ENCODE data around the gene CADPS. TPM values are rescaled to one million over a fixed set of nuclear protein-coding genes. Genes with fewer than 3 reads are reported as not detected.

The CADPS gene
- total and polyA plus RNA-seq, 9 of the 15 experiments (the other 6 are each of a cell fraction or from before 2014, with no cell fraction given) = not detected

DNA sequence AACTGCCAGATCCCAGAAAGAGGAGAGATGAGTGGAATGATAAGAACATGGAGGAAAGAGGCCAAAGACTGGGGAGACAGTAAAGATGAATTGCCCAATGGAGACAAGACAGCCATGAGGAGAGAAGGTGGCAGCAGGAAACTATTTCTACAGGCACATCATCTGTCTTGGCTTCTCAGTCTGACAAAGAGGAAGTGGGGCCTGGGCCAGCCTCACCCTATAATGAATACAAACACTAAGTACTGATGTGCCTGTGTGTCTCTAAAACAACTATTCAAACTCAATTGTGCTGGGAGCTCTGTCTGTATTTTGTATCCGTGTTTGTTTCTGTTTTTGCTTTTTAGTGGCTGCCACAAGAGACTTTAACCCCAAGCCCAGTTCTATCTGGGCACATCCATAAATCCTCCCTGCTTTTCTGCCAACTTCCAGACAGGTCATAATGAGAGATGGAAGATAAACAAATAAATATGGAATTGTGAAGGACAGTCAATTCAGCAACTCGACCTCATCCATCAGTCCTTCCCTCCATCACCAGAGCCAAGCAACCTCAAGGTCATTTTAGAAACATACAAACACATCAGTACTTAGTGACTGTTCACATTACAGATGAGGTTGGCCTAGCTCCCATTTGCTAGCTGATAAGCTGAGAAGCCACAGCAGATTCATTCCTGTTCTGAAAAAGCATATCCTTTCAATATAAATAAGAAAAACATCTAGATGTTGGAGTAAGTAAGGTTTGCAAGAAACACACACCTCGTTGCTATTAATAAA, 116.7 kb downstream of the CADPS start:
- 0% methylated on average over 2 of the region's 3 CpGs for WGBS (ENCODE audit: insufficient coverage, low coverage, missing lambda C conversion rate)
- Histone ChIP-seq H4K20me1 (replicated peaks; ENCODE audit: control insufficient read depth, insufficient read depth, low read length) (no peaks in the 10 kb centered on the region), H3K4me2 (ENCODE audit: insufficient read depth, low read length) (no peak overlapping the region), H3K36me3 (ENCODE audit: control insufficient read depth, insufficient read depth, low read length) (no peaks in the 10 kb centered on the region), H2AFZ (ENCODE audit: low read depth, low read length) (no peak overlapping the region), H3K9ac (ENCODE audit: insufficient read depth in 1 of 2, low read depth in 2 of 2, low read length in 2 of 2) (no peak overlapping the region), H3K79me2 (ENCODE audit: control insufficient read depth, insufficient read depth, low read length) (no peaks in the 10 kb centered on the region), H3K9me3 (replicated peaks; ENCODE audit: control insufficient read depth, insufficient read depth, low read depth, low read length) (no peaks in the 10 kb centered on the region), H3K27ac (ENCODE audit: extremely low read depth, low read depth, low read length) (no peak overlapping the region), H3K4me1 (replicated peaks in 1 of 2; ENCODE audit: control insufficient read depth in 2 of 2, insufficient read depth in 2 of 2, low read length in 2 of 2) (no peaks in the 10 kb centered on the region), H3K9me1 (ENCODE audit: control insufficient read depth, insufficient read depth, low read length) (no peaks in the 10 kb centered on the region), H3K4me3 (no peak overlapping the region), H3K27me3 (ENCODE audit: control insufficient read depth in 2 of 2, insufficient read depth in 2 of 2, low read length in 2 of 2) (no peaks in the 10 kb centered on the region)
- FAIRE-seq (no peak), DNase-seq (ENCODE audit: extremely low read depth in 1 of 4, low spot score in 3 of 4) (no peak), ATAC-seq (no peak)
- CTCF ChIA-PET (ENCODE audit: low intra/inter-chr PET ratio) = no interaction called here
- in situ Hi-C loops (cut with MboI) = no loop called here
- no TSS peak for BruUV-seq (replicated peaks)
- POLR2A ChIA-PET = no interaction called here
- intact Hi-C loops (cut with micrococcal nuclease) = no loop called here
- TF ChIP-seq MYNN (IDR thresholded peaks at IDR 0.05) (no peak), MYNN (CRISPR knock-in tag; IDR thresholded peaks at IDR 0.05) (no peak), ZNF263 (CRISPR knock-in tag; IDR thresholded peaks at IDR 0.05; ENCODE audit: borderline replicate concordance) (no peak), POLR2AphosphoS2 (IDR thresholded peaks at IDR 0.05; ENCODE audit: low read length) (no peak), CSDE1 (IDR thresholded peaks at IDR 0.05) (no peak), MTA3 (IDR thresholded peaks at IDR 0.05; ENCODE audit: borderline replicate concordance) (no peak), DACH1 (IDR thresholded peaks at IDR 0.05; ENCODE audit: partially characterized antibody) (no peak), RFX1 (IDR thresholded peaks at IDR 0.05) (no peak), ZNF354B (CRISPR knock-in tag; IDR thresholded peaks at IDR 0.05) (no peak), FOXA1 (IDR thresholded peaks at IDR 0.05; ENCODE audit: borderline replicate concordance) (no peak), PHF20 (IDR thresholded peaks at IDR 0.05; ENCODE audit: partially characterized antibody) (no peak), NONO (IDR thresholded peaks at IDR 0.05; ENCODE audit: low read depth in 2 of 2, low read length in 1 of 2) (no peak)
- TF ChIP-seq, protein P1, sequence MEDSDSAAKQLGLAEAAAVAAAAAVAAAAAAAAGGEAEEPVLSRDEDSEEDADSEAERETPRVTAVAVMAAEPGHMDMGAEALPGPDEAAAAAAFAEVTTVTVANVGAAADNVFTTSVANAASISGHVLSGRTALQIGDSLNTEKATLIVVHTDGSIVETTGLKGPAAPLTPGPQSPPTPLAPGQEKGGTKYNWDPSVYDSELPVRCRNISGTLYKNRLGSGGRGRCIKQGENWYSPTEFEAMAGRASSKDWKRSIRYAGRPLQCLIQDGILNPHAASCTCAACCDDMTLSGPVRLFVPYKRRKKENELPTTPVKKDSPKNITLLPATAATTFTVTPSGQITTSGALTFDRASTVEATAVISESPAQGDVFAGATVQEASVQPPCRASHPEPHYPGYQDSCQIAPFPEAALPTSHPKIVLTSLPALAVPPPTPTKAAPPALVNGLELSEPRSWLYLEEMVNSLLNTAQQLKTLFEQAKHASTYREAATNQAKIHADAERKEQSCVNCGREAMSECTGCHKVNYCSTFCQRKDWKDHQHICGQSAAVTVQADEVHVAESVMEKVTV (CRISPR knock-in tag; IDR thresholded peaks at IDR 0.05) = no peak
- TF ChIP-seq, protein P2, sequence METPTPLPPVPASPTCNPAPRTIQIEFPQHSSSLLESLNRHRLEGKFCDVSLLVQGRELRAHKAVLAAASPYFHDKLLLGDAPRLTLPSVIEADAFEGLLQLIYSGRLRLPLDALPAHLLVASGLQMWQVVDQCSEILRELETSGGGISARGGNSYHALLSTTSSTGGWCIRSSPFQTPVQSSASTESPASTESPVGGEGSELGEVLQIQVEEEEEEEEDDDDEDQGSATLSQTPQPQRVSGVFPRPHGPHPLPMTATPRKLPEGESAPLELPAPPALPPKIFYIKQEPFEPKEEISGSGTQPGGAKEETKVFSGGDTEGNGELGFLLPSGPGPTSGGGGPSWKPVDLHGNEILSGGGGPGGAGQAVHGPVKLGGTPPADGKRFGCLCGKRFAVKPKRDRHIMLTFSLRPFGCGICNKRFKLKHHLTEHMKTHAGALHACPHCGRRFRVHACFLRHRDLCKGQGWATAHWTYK (CRISPR knock-in tag; IDR thresholded peaks at IDR 0.05) = no peak
- TF ChIP-seq, protein P3, sequence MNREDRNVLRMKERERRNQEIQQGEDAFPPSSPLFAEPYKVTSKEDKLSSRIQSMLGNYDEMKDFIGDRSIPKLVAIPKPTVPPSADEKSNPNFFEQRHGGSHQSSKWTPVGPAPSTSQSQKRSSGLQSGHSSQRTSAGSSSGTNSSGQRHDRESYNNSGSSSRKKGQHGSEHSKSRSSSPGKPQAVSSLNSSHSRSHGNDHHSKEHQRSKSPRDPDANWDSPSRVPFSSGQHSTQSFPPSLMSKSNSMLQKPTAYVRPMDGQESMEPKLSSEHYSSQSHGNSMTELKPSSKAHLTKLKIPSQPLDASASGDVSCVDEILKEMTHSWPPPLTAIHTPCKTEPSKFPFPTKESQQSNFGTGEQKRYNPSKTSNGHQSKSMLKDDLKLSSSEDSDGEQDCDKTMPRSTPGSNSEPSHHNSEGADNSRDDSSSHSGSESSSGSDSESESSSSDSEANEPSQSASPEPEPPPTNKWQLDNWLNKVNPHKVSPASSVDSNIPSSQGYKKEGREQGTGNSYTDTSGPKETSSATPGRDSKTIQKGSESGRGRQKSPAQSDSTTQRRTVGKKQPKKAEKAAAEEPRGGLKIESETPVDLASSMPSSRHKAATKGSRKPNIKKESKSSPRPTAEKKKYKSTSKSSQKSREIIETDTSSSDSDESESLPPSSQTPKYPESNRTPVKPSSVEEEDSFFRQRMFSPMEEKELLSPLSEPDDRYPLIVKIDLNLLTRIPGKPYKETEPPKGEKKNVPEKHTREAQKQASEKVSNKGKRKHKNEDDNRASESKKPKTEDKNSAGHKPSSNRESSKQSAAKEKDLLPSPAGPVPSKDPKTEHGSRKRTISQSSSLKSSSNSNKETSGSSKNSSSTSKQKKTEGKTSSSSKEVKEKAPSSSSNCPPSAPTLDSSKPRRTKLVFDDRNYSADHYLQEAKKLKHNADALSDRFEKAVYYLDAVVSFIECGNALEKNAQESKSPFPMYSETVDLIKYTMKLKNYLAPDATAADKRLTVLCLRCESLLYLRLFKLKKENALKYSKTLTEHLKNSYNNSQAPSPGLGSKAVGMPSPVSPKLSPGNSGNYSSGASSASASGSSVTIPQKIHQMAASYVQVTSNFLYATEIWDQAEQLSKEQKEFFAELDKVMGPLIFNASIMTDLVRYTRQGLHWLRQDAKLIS (CRISPR knock-in tag; IDR thresholded peaks at IDR 0.05) = no peak

All from K562 (cell line).